Loucy (cell line): ENCODE measurements around the gene SLC31A1.

Experiments used
- CTCF ChIP-seq: fragments of 200-600 bp; sonication (generic); conservative IDR thresholded peaks from 2 replicates; pipeline ENCODE4 v1.5.1; 2014; ENCODE audit warnings: mild to moderate bottlenecking, antibody characterized with exemption, low read length
- EZH2phosphoT487 ChIP-seq: fragments of 200-600 bp; IDR thresholded peaks from 2 replicates; pipeline ENCODE4 v1.6.1; 2018; ENCODE audit warnings: antibody characterized with exemption, mild to moderate bottlenecking, moderate library complexity, borderline replicate concordance

DNA sequence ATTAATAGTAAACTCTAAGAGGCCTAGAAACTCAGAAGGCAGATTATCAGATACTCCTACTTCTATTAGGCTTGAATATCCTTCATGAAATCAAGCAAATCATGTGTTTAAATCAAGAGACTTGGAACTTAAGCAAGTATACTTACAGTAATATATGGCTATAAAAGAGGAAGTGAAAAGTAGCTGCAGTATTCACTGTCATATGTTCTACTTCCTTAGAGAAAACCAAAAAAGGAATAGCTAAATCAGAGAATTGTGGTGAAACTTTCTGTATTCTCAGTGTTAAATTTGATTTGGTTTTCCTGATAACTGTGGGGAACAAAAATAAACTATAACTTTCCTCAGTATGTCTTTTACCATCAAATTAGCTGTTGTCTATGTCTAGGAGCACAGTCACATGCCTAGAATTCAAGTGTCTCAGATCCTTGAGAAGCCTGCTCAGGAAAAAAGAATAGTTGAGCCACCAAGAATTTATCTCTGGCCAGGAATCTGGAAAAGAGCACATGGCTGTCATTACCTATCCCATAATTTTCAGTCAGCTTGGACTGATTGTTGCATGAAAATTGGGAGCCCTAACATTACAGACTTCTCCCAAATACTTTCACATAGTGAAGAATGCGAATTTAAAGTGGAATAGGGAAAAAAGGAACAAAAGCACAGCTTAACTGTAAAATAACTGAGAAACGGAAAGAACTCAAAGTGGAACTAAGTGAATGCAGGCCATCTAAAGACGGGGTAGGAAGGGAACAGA is 2.0 kb upstream of the SLC31A1 start:
- TF ChIP-seq CTCF (no peak), EZH2phosphoT487 (no peak)
